ENCODE data around the gene MYO10.

- TF ChIP-seq, protein P1, sequence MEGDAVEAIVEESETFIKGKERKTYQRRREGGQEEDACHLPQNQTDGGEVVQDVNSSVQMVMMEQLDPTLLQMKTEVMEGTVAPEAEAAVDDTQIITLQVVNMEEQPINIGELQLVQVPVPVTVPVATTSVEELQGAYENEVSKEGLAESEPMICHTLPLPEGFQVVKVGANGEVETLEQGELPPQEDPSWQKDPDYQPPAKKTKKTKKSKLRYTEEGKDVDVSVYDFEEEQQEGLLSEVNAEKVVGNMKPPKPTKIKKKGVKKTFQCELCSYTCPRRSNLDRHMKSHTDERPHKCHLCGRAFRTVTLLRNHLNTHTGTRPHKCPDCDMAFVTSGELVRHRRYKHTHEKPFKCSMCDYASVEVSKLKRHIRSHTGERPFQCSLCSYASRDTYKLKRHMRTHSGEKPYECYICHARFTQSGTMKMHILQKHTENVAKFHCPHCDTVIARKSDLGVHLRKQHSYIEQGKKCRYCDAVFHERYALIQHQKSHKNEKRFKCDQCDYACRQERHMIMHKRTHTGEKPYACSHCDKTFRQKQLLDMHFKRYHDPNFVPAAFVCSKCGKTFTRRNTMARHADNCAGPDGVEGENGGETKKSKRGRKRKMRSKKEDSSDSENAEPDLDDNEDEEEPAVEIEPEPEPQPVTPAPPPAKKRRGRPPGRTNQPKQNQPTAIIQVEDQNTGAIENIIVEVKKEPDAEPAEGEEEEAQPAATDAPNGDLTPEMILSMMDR (IDR thresholded peaks at IDR 0.05) = no peak
- no peak for TF ChIP-seq POLR2A (IDR thresholded peaks at IDR 0.05)
Measured at GRCh38 chr5:16704945-16705344, 231.1 kb downstream of the MYO10 start.
